SK-N-SH (cell line): Measurements from ENCODE around the gene NFAT5. TPM values are rescaled to one million over a fixed set of nuclear protein-coding genes. Genes with fewer than 3 reads are reported as not detected.

Experiments used
- CTCF ChIA-PET: fragments of 300-600, 350-600 bp; formaldehyde crosslinking; extraction: SDS; loops from one replicate; lab custom pipeline; 2021; lab: Yijun Ruan, JAX
- POLR2A ChIA-PET: fragments of 350-600 bp; sonication (Branson Sonifier 250); formaldehyde crosslinking; extraction: SDS; loops from one replicate; lab custom pipeline; 2020; ENCODE audit warnings: antibody characterized with exemption, inconsistent platforms; lab: Yijun Ruan, JAX
- DNase-seq: peaks from one replicate; pipeline ENCODE4 v3.0.0; 2012
- H2AFZ ChIP-seq: fragments of 200-600 bp; sonication (generic); 2 replicates; pipeline ENCODE4 v1.8.1; 2016; ENCODE audit warnings: antibody characterized with exemption, mild to moderate bottlenecking, low read depth
- H3F3A ChIP-seq: fragments of 200-600 bp; sonication (generic); replicated peaks from 2 replicates; pipeline ENCODE3; 2016; ENCODE audit warnings: antibody characterized with exemption, mild to moderate bottlenecking; ENCODE audit not compliant: insufficient read depth
- H3K27ac ChIP-seq, 2 experiments: fragments of 200-500 bp in 1 of 2; fragments of 200-600 bp in 1 of 2; sonication (Bioruptor generic) in 1 of 2; sonication (generic), shearing (Covaris generic) in 1 of 2; 2 replicates each; pipeline versions ENCODE4 v1.5.1 to v1.6.1; 2014 to 2016; ENCODE audit warnings: low read depth in 2 of 2, inconsistent platforms in 1 of 2, low read length in 1 of 2, mild to moderate bottlenecking in 1 of 2, mixed read lengths in 1 of 2
- H3K27me3 ChIP-seq: fragments of 200-600 bp; sonication (generic), shearing (Covaris generic); 2 replicates; pipeline ENCODE4 v1.6.1; 2016; ENCODE audit warnings: mixed run types; ENCODE audit not compliant: insufficient read depth
- H3K36me3 ChIP-seq, 2 experiments: fragments of 200-500 bp in 1 of 2; fragments of 200-600 bp in 1 of 2; sonication (Bioruptor generic) in 1 of 2; sonication (generic) in 1 of 2; replicated peaks in 1 of 2; 2 replicates each; pipeline versions ENCODE3 to v1.5.1; 2014 to 2016; ENCODE audit warnings: low read length in 1 of 2, mild to moderate bottlenecking in 1 of 2; ENCODE audit not compliant: insufficient read depth in 2 of 2, control insufficient read depth in 1 of 2
- H3K4me1 ChIP-seq, 2 experiments: fragments of 200-500 bp in 1 of 2; fragments of 200-600 bp in 1 of 2; sonication (Bioruptor generic) in 1 of 2; sonication (generic), shearing (Covaris generic) in 1 of 2; 2 replicates each; pipeline versions ENCODE4 v1.5.1 to v1.6.1; 2014 to 2016; ENCODE audit warnings: low read depth in 1 of 2, low read length in 1 of 2, mixed run types in 1 of 2; ENCODE audit not compliant: insufficient read depth in 2 of 2, control insufficient read depth in 1 of 2
- H3K4me2 ChIP-seq: fragments of 200-600 bp; sonication (generic), shearing (Covaris generic); 2 replicates; pipeline ENCODE4 v1.6.1; 2017; ENCODE audit warnings: mixed run types
- H3K4me3 ChIP-seq, 2 experiments: fragments of 200-500 bp in 1 of 2; fragments of 200-600 bp in 1 of 2; sonication (Bioruptor generic) in 1 of 2; sonication (generic), shearing (Covaris generic) in 1 of 2; 2 replicates each; pipeline versions ENCODE4 v1.5.1 to v1.8.1; 2014 to 2016; ENCODE audit warnings: low read depth in 2 of 2, inconsistent platforms in 1 of 2, low read length in 1 of 2, mild to moderate bottlenecking in 1 of 2, mixed read lengths in 1 of 2, moderate library complexity in 1 of 2
- H3K79me2 ChIP-seq: fragments of 200-600 bp; sonication (generic); 2 replicates; pipeline ENCODE4 v1.8.1; 2017; ENCODE audit warnings: mild to moderate bottlenecking; ENCODE audit not compliant: insufficient read depth
- H3K9ac ChIP-seq: fragments of 200-600 bp; sonication (generic); 2 replicates; pipeline ENCODE4 v1.6.1; 2017; ENCODE audit warnings: mixed run types
- H3K9me2 ChIP-seq: fragments of 200-600 bp; sonication (generic); 2 replicates; pipeline ENCODE4 v1.6.1; 2017; ENCODE audit warnings: mixed run types
- H3K9me3 ChIP-seq: fragments of 200-600 bp; sonication (generic); 2 replicates; pipeline ENCODE4 v1.6.1; 2017; ENCODE audit warnings: mixed run types, mild to moderate bottlenecking, moderate library complexity
- H4K20me1 ChIP-seq: fragments of 200-600 bp; sonication (generic); 2 replicates; pipeline ENCODE4 v1.6.1; 2017; ENCODE audit warnings: mild to moderate bottlenecking, mixed run types; ENCODE audit not compliant: insufficient read depth
- CHD2 ChIP-seq: fragments of 150-350 bp; IDR thresholded peaks from 2 replicates; pipeline ENCODE4 v1.6.1; 2018; ENCODE audit warnings: low read length; ENCODE audit not compliant: partially characterized antibody
- ELF1 ChIP-seq: IDR thresholded peaks from 2 replicates; pipeline ENCODE4 v1.4.0; 2012
- EP300 ChIP-seq, 2 experiments: IDR thresholded peaks; 2 replicates each; pipeline versions ENCODE4 v1.4.0 to v1.6.1; 2012; ENCODE audit warnings: borderline replicate concordance in 1 of 2, low read depth in 1 of 2, low read length in 1 of 2
- EZH2phosphoT487 ChIP-seq: fragments of 200-600 bp; sonication (generic); IDR thresholded peaks from 2 replicates; pipeline ENCODE4 v1.6.1; 2017; ENCODE audit warnings: low read depth, mixed run types, mild to moderate bottlenecking, antibody characterized with exemption, moderate library complexity, borderline replicate concordance
- FOXM1 ChIP-seq: IDR thresholded peaks from 2 replicates; pipeline ENCODE4 v1.4.0; 2012; ENCODE audit warnings: low read depth, mild to moderate bottlenecking
- GABPA ChIP-seq: IDR thresholded peaks from 2 replicates; pipeline ENCODE4 v1.4.0; 2012; ENCODE audit warnings: low read depth, mild to moderate bottlenecking
- GATA2 ChIP-seq: sonication (generic); formaldehyde crosslinking; IDR thresholded peaks from 2 replicates; pipeline ENCODE4 v1.5.0; 2020; ENCODE audit warnings: mild to moderate bottlenecking, missing genetic modification reagents
- MXI1 ChIP-seq: IDR thresholded peaks from 2 replicates; pipeline ENCODE4 v1.6.1; 2012; ENCODE audit warnings: mild to moderate bottlenecking, low read depth, low read length, improper control_type of control experiment
- POLR2AphosphoS5 ChIP-seq: IDR thresholded peaks from 2 replicates; pipeline ENCODE4 v1.6.1; 2012; ENCODE audit warnings: low read depth, low read length
- RCOR1 ChIP-seq: fragments of 150-350 bp; IDR thresholded peaks from 2 replicates; pipeline ENCODE4 v1.6.1; 2017; ENCODE audit warnings: antibody characterized with exemption, low read length
- SIN3A ChIP-seq: IDR thresholded peaks from 2 replicates; pipeline ENCODE4 v1.6.1; 2012; ENCODE audit warnings: low read depth, mild to moderate bottlenecking, low read length, moderate library complexity, borderline replicate concordance
- TCF12 ChIP-seq: IDR thresholded peaks from 2 replicates; pipeline ENCODE4 v1.4.0; 2012
- TEAD4 ChIP-seq: IDR thresholded peaks from 2 replicates; pipeline ENCODE4 v1.4.0; 2012; ENCODE audit warnings: mild to moderate bottlenecking, borderline replicate concordance; ENCODE audit not compliant: insufficient read depth
- USF1 ChIP-seq: IDR thresholded peaks from 2 replicates; pipeline ENCODE4 v1.4.0; 2012; ENCODE audit warnings: low read depth, borderline replicate concordance
- YY1 ChIP-seq: IDR thresholded peaks from 2 replicates; pipeline ENCODE4 v1.4.0; 2012; ENCODE audit warnings: low read depth, mild to moderate bottlenecking
- WGBS: methylation state at CpG from one replicate; pipeline ENCODE4 v1.1.6; 2017; ENCODE audit warnings: low lambda C conversion rate; 5-methylcytosine and 5-hydroxymethylcytosine counted together
- polyA plus RNA-seq, 3 experiments: library from polyadenylated mRNA; depleted of rRNA; stranded (reverse); fragments of >200 nt; gene quantifications; 2 replicates each; pipeline ENCODE4 v1.2.3, GENCODE V29; 2012

The NFAT5 gene
- polyA plus RNA-seq, 1 of the 3 experiments (the other 2 are of a cell fraction) = 7.2 TPM

- Histone ChIP-seq H3K9me2 (no peaks in the 10 kb centered on the region), H2AFZ (no peak overlapping the region), H3F3A (peaks cover 16% of the 10 kb centered on the region), H4K20me1 (peaks cover 98% of the 10 kb centered on the region), H3K27me3 (no peaks in the 10 kb centered on the region), H3K36me3 (peaks cover 0 to 13% of the 10 kb centered on the region in 2 experiments), H3K4me2 (no peak overlapping the region), H3K4me3 (no peak overlapping the region), H3K4me1 (peaks cover 4 to 10% of the 10 kb centered on the region in 2 experiments; a peak in 2 of 4 replicates), H3K9me3 (no peaks in the 10 kb centered on the region), H3K27ac (peak overlapping the region; percentile 28 to 60; a peak in 2 of 4 replicates), H3K79me2 (peaks cover 100% of the 10 kb centered on the region), H3K9ac (no peak overlapping the region)
- 90% methylated on average over 1 of the region's 1 CpG for WGBS
- peak; percentile 9 for DNase-seq
- ChIA-PET POLR2A (no interaction called here), CTCF (no interaction called here)
- no peak for TF ChIP-seq TEAD4
- no peak for TF ChIP-seq GABPA
- no peak for TF ChIP-seq FOXM1
- no peak for TF ChIP-seq RCOR1
- TF ChIP-seq ELF1 = no peak
- no peak for TF ChIP-seq EZH2phosphoT487
- no peak for TF ChIP-seq EP300 (IDR thresholded peaks at IDR 0.05; ENCODE audit: borderline replicate concordance in 1 of 2, low read depth in 1 of 2, low read length in 1 of 2)
Observed at GRCh38 chr16:69610356-69610755, 44.6 kb downstream of the NFAT5 start.

GRCh38 chr16:69611103-69611640 lies 45.4 kb downstream of the NFAT5 start:
- H3K4me2 ChIP-seq = no peak overlapping the region
- H3K4me3 ChIP-seq = no peak overlapping the region
- peak overlapping the region; percentile 28 to 60; a peak in 2 of 4 replicates for H3K27ac ChIP-seq
- peaks cover 100% of the 10 kb centered on the region for H3K79me2 ChIP-seq
- H3K9me3 ChIP-seq = no peaks in the 10 kb centered on the region
- peak; percentile 26 for DNase-seq
- TF ChIP-seq POLR2AphosphoS5 = no peak
- TF ChIP-seq TCF12 = no peak
- TF ChIP-seq EZH2phosphoT487 = no peak
- no peak for TF ChIP-seq MXI1
- TF ChIP-seq GATA2 (CRISPR knock-in tag) = no peak
- no peak for TF ChIP-seq SIN3A
- TF ChIP-seq USF1 = no peak
- TF ChIP-seq EP300 (IDR thresholded peaks at IDR 0.05; ENCODE audit: borderline replicate concordance in 1 of 2, low read depth in 1 of 2, low read length in 1 of 2) = no peak
- TF ChIP-seq YY1 = no peak
- TF ChIP-seq CHD2 = no peak
- H3K36me3 ChIP-seq = peaks cover 0 to 14% of the 10 kb centered on the region in 2 experiments
- H3F3A ChIP-seq = peaks cover 16% of the 10 kb centered on the region
- H3K9me2 ChIP-seq = no peaks in the 10 kb centered on the region
- no peak overlapping the region for H2AFZ ChIP-seq
- peaks cover 100% of the 10 kb centered on the region for H4K20me1 ChIP-seq
- H3K27me3 ChIP-seq = no peaks in the 10 kb centered on the region
- no peak overlapping the region for H3K9ac ChIP-seq
- ChIA-PET POLR2A (no interaction called here), CTCF (no interaction called here)
- peaks cover 4 to 10% of the 10 kb centered on the region in 2 experiments; a peak in 2 of 4 replicates for H3K4me1 ChIP-seq
